HEK293 (cell line): ENCODE data around the gene ADAMTS12.

Experiments
- CTCF ChIA-PET: fragments of 350-600 bp; formaldehyde crosslinking; extraction: SDS; loops from one replicate; lab custom pipeline; 2021; ENCODE audit warnings: antibody characterized with exemption; lab: Yijun Ruan, JAX
- POLR2A ChIA-PET: fragments of 300-600 bp; formaldehyde crosslinking; extraction: SDS; loops from one replicate; lab custom pipeline; 2020; ENCODE audit warnings: antibody characterized with exemption, inconsistent platforms; lab: Yijun Ruan, JAX
- H3K27ac ChIP-seq: fragments of 200-500 bp; sonication (Bioruptor generic); 2 replicates; pipeline ENCODE4 v1.5.1; 2014; ENCODE audit warnings: low read depth, low read length, control low read depth, inconsistent platforms; ENCODE audit errors: extremely low read depth
- H3K36me3 ChIP-seq, 2 experiments: fragments of 200-500 bp in 1 of 2; sonication (Bioruptor generic) in 1 of 2; 1 replicate in 1 of 2; 2 replicates in 1 of 2; pipeline ENCODE4 v1.5.1; 2014 to 2017; ENCODE audit warnings: inconsistent platforms in 2 of 2, low read length in 2 of 2; ENCODE audit not compliant: control insufficient read depth in 2 of 2, insufficient read depth in 1 of 2
- H3K4me1 ChIP-seq: fragments of 200-500 bp; sonication (Bioruptor generic); 2 replicates; pipeline ENCODE4 v1.5.1; 2014; ENCODE audit warnings: mild to moderate bottlenecking, low read length, inconsistent platforms; ENCODE audit not compliant: control insufficient read depth, insufficient read depth
- H3K4me3 ChIP-seq: 2 replicates; pipeline ENCODE4 v1.5.1; 2011; ENCODE audit warnings: low read depth, mild to moderate bottlenecking, control low read depth, low read length, moderate library complexity
- H3K9me3 ChIP-seq: fragments of 200-500 bp; sonication (Bioruptor generic); 2 replicates; pipeline ENCODE4 v1.5.1; 2014; ENCODE audit warnings: low read depth, low read length, inconsistent platforms; ENCODE audit not compliant: control insufficient read depth, insufficient read depth
- HOXD13 ChIP-seq: sonication (generic); formaldehyde crosslinking; IDR thresholded peaks from 2 replicates; pipeline ENCODE4 v1.8.0; 2022; ENCODE audit warnings: missing genetic modification reagents, borderline replicate concordance
- OVOL3 ChIP-seq: fragments of 450-650 bp; formaldehyde crosslinking; IDR thresholded peaks from 2 replicates; pipeline ENCODE4 v1.5.1; 2016; ENCODE audit warnings: missing biosample characterization, missing genetic modification characterization
- SP7 ChIP-seq: fragments of 450-650 bp; formaldehyde crosslinking; IDR thresholded peaks from 2 replicates; pipeline ENCODE4 v1.5.1; 2016; ENCODE audit warnings: missing biosample characterization, missing genetic modification characterization
- ZBTB21 ChIP-seq: fragments of 450-650 bp; formaldehyde crosslinking; IDR thresholded peaks from 2 replicates; pipeline ENCODE4 v1.5.1; 2017; ENCODE audit warnings: missing biosample characterization, missing genetic modification characterization
- ZBTB48 ChIP-seq: fragments of 450-650 bp; formaldehyde crosslinking; IDR thresholded peaks from 2 replicates; pipeline ENCODE4 v1.5.1; 2016; ENCODE audit warnings: missing biosample characterization, missing genetic modification characterization
- ZFP37 ChIP-seq: fragments of 450-650 bp; formaldehyde crosslinking; IDR thresholded peaks from 2 replicates; pipeline ENCODE4 v1.5.1; 2016; ENCODE audit warnings: missing biosample characterization, missing genetic modification characterization
- ZNF114 ChIP-seq: fragments of 450-650 bp; formaldehyde crosslinking; IDR thresholded peaks from 2 replicates; pipeline ENCODE4 v1.5.0; 2017; ENCODE audit warnings: missing biosample characterization, missing genetic modification characterization
- ZNF121 ChIP-seq: fragments of 450-650 bp; formaldehyde crosslinking; IDR thresholded peaks from 2 replicates; pipeline ENCODE4 v1.5.1; 2016; ENCODE audit warnings: missing biosample characterization, missing genetic modification characterization
- ZNF133 ChIP-seq: fragments of 450-650 bp; formaldehyde crosslinking; IDR thresholded peaks from 2 replicates; pipeline ENCODE4 v1.5.1; 2016; ENCODE audit warnings: missing biosample characterization, missing genetic modification characterization
- ZNF146 ChIP-seq: fragments of 450-650 bp; formaldehyde crosslinking; IDR thresholded peaks from 2 replicates; pipeline ENCODE4 v1.5.1; 2016; ENCODE audit warnings: missing biosample characterization, missing genetic modification characterization
- ZNF157 ChIP-seq: fragments of 450-650 bp; formaldehyde crosslinking; IDR thresholded peaks from 2 replicates; pipeline ENCODE4 v1.5.1; 2016; ENCODE audit warnings: missing biosample characterization, missing genetic modification characterization
- ZNF174 ChIP-seq: fragments of 450-650 bp; formaldehyde crosslinking; IDR thresholded peaks from 2 replicates; pipeline ENCODE4 v1.5.0; 2017; ENCODE audit warnings: missing biosample characterization, mild to moderate bottlenecking, missing genetic modification characterization
- ZNF23 ChIP-seq: fragments of 450-650 bp; formaldehyde crosslinking; IDR thresholded peaks from 2 replicates; pipeline ENCODE4 v1.5.1; 2016; ENCODE audit warnings: missing biosample characterization, missing genetic modification characterization, borderline replicate concordance
- ZNF335 ChIP-seq: fragments of 450-650 bp; formaldehyde crosslinking; conservative IDR thresholded peaks from 2 replicates; pipeline ENCODE4 v1.5.1; 2016; ENCODE audit warnings: missing biosample characterization, missing genetic modification characterization
- ZNF404 ChIP-seq: fragments of 450-650 bp; formaldehyde crosslinking; IDR thresholded peaks from 2 replicates; pipeline ENCODE4 v1.5.1; 2017; ENCODE audit warnings: missing biosample characterization, missing genetic modification characterization
- ZNF629 ChIP-seq: fragments of 450-650 bp; formaldehyde crosslinking; IDR thresholded peaks from 2 replicates; pipeline ENCODE4 v1.5.1; 2017; ENCODE audit warnings: missing biosample characterization, missing genetic modification characterization
- ZNF777 ChIP-seq: fragments of 450-650 bp; formaldehyde crosslinking; IDR thresholded peaks from 2 replicates; pipeline ENCODE4 v1.5.1; 2017; ENCODE audit warnings: missing biosample characterization, missing genetic modification characterization, borderline replicate concordance
- ZNF785 ChIP-seq: fragments of 450-650 bp; formaldehyde crosslinking; IDR thresholded peaks from 2 replicates; pipeline ENCODE4 v1.5.1; 2016; ENCODE audit warnings: missing biosample characterization, missing genetic modification characterization
- TF ChIP-seq, protein P1 (sequence below): fragments of 450-650 bp; formaldehyde crosslinking; IDR thresholded peaks from 2 replicates; pipeline ENCODE4 v1.5.1; 2016; ENCODE audit warnings: missing biosample characterization, missing genetic modification characterization
- TF ChIP-seq, protein P2 (sequence below): fragments of 450-650 bp; formaldehyde crosslinking; IDR thresholded peaks from 2 replicates; pipeline ENCODE4 v1.5.1; 2016; ENCODE audit warnings: missing biosample characterization, missing genetic modification characterization
- TF ChIP-seq, protein P3 (sequence below): fragments of 450-650 bp; formaldehyde crosslinking; IDR thresholded peaks from 2 replicates; pipeline ENCODE4; 2016; ENCODE audit warnings: missing biosample characterization, missing genetic modification characterization

ADAMTS12 gene

DNA sequence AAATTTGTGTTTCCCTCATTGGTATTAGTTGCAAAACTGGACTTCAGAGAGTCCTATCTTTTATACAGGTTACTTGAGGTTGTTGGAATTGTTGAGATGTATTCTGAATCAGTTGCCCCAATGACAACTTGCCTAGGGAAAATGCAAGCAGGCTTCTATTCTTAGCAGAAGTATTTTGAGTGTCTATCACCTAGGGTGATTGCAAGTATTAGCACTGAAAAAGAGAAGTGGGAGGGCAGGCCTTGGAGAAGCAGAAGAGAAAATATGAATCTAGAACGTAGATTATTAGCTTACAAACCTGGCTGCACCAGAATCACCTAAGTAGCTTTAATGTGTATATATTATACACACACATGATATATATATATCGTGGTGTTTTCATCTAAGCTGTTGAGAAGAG lies 43.2 kb downstream of the ADAMTS12 start:
- H3K9me3 ChIP-seq, result no peaks in the 10 kb centered on the region
- no peak overlapping the region for H3K27ac ChIP-seq
- no peak for TF ChIP-seq ZNF157 (tag by site-specific recombination)
- TF ChIP-seq, protein P1, sequence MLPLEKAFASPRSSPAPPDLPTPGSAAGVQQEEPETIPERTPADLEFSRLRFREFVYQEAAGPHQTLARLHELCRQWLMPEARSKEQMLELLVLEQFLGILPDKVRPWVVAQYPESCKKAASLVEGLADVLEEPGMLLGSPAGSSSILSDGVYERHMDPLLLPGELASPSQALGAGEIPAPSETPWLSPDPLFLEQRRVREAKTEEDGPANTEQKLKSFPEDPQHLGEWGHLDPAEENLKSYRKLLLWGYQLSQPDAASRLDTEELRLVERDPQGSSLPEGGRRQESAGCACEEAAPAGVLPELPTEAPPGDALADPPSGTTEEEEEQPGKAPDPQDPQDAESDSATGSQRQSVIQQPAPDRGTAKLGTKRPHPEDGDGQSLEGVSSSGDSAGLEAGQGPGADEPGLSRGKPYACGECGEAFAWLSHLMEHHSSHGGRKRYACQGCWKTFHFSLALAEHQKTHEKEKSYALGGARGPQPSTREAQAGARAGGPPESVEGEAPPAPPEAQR, result no peak
- no peak for TF ChIP-seq SP7 (tag by site-specific recombination)
- TF ChIP-seq ZNF335 (tag by site-specific recombination), result no peak
- no peak for TF ChIP-seq ZNF785 (tag by site-specific recombination)
- no peak for TF ChIP-seq ZNF629 (tag by site-specific recombination)
- TF ChIP-seq, protein P2, sequence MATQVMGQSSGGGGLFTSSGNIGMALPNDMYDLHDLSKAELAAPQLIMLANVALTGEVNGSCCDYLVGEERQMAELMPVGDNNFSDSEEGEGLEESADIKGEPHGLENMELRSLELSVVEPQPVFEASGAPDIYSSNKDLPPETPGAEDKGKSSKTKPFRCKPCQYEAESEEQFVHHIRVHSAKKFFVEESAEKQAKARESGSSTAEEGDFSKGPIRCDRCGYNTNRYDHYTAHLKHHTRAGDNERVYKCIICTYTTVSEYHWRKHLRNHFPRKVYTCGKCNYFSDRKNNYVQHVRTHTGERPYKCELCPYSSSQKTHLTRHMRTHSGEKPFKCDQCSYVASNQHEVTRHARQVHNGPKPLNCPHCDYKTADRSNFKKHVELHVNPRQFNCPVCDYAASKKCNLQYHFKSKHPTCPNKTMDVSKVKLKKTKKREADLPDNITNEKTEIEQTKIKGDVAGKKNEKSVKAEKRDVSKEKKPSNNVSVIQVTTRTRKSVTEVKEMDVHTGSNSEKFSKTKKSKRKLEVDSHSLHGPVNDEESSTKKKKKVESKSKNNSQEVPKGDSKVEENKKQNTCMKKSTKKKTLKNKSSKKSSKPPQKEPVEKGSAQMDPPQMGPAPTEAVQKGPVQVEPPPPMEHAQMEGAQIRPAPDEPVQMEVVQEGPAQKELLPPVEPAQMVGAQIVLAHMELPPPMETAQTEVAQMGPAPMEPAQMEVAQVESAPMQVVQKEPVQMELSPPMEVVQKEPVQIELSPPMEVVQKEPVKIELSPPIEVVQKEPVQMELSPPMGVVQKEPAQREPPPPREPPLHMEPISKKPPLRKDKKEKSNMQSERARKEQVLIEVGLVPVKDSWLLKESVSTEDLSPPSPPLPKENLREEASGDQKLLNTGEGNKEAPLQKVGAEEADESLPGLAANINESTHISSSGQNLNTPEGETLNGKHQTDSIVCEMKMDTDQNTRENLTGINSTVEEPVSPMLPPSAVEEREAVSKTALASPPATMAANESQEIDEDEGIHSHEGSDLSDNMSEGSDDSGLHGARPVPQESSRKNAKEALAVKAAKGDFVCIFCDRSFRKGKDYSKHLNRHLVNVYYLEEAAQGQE (tag by site-specific recombination), result no peak
- TF ChIP-seq ZNF121, result no peak
- TF ChIP-seq ZNF114 (tag by site-specific recombination), result no peak
- no peak for TF ChIP-seq ZNF174
- no peak for TF ChIP-seq ZNF133 (tag by site-specific recombination)
- TF ChIP-seq, all 188 proteins: peak for 0
- Histone ChIP-seq H3K4me3 (no peak overlapping the region), H3K36me3 (no peaks in the 10 kb centered on the region), H3K4me1 (no peaks in the 10 kb centered on the region)
- POLR2A ChIA-PET, result no interaction called here
- CTCF ChIA-PET, result no interaction called here

DNA sequence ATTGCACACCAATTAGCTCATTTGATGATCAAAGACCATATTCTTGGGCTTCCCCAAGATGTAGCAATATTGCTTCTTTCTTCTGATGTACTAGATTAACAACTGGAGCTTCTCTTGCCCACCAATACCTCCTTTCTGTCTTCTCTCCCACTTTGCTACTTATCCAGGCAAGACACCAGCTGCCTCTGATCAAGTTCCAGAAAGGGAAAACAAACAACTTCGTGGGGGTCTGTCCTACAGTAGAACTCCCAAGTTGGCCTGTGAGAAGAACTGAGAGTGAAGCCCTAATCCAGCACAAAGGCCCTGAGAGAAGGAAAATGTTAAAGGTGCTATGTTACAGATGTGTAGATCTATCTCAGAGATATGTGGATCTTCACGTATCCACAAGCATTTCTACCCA lies 44.9 kb downstream of the ADAMTS12 start:
- H3K27ac ChIP-seq, result no peak overlapping the region
- TF ChIP-seq ZNF23 (tag by site-specific recombination) (no peak), ZBTB48 (tag by site-specific recombination) (no peak), ZNF404 (tag by site-specific recombination) (no peak), ZFP37 (tag by site-specific recombination) (no peak), ZBTB21 (tag by site-specific recombination) (no peak), ZNF146 (tag by site-specific recombination) (no peak), OVOL3 (tag by site-specific recombination) (no peak), HOXD13 (CRISPR knock-in tag) (no peak), ZNF777 (tag by site-specific recombination) (no peak)
- TF ChIP-seq, protein P3, sequence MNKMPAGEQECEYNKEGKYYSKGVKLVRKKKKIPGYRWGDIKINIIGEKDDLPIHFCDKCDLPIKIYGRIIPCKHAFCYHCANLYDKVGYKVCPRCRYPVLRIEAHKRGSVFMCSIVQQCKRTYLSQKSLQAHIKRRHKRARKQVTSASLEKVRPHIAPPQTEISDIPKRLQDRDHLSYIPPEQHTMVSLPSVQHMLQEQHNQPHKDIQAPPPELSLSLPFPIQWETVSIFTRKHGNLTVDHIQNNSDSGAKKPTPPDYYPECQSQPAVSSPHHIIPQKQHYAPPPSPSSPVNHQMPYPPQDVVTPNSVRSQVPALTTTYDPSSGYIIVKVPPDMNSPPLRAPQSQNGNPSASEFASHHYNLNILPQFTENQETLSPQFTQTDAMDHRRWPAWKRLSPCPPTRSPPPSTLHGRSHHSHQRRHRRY (tag by site-specific recombination), result no peak
- TF ChIP-seq, all 188 proteins: peak for 0
- ChIA-PET CTCF (no interaction called here), POLR2A (no interaction called here)
- Histone ChIP-seq H3K4me1 (no peaks in the 10 kb centered on the region), H3K9me3 (no peaks in the 10 kb centered on the region), H3K36me3 (no peaks in the 10 kb centered on the region), H3K4me3 (no peak overlapping the region)
